Adipose tissue (tissue), 3 donors: Measurements from ENCODE around the gene TRABD2B. TPM values are rescaled to one million over a fixed set of nuclear protein-coding genes. Genes with fewer than 3 reads are reported as not detected.

ENCODE experiments used
- H3K27ac ChIP-seq: one replicate; pipeline ENCODE4 v1.5.1; 2013; ENCODE audit warnings: low read depth, low read length
- WGBS, 3 donors: extraction: QIAGEN DNeasy Blood & Tissue Kit; methylation state at CpG; one replicate each; pipeline ENCODE4 v1.1.7; 2013; 5-methylcytosine and 5-hydroxymethylcytosine counted together
- polyA plus RNA-seq, 3 donors: library from polyadenylated mRNA; stranded (reverse); fragments of 200-250 nt; gene quantifications; one replicate each; pipeline ENCODE4 v1.2.3, GENCODE V29; 2013
- donor health status: healthy with polysubstance abuse.
- donor health status: Bipolar disorder and iron deficiency.
- donor health status: healthy.

Gene TRABD2B
- polyA plus RNA-seq, 3 donors, result 0.46 to 2.4 (median 1.0) TPM

DNA sequence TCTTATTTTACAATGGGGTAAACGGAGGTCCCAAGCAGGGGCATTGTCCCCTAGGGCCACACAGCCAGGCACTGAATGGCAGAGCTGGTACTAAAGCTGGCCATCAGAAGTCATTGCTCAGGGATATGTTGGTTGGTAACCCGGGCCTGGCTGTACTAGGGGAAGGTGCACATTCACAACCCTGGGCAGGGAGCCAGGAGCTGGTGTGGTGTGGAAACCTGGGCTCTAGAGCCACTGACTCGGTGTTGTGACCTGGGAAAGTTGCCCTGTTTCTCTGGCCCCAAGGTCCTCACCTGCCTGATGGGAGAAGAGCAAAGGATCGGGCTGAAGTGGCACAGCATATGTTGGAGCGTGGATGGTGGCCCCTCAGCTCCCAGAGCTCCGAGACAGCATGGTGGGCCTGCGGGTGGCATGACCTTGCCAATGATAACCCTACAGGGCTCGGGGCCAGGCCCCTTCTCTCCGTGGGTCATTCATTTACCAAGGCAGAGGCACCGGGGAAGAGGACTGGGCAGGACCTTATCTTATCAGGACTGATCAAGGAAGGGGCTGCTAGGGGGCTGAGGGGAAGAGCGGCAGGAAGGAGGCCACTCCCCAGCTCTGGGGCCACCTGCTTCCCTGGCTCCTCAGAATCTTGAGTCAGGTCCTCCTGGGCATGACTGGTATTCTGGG is 274.1 kb downstream of the TRABD2B start:
- no peak overlapping the region for H3K27ac ChIP-seq
- WGBS, 3 donors, result 57 to 73% (median 73%) methylated on average over 11 of the region's 11 CpGs

- 92 to 98% (median 95%) methylated on average over 8 of the region's 8 CpGs for WGBS, 3 donors
Measured at GRCh38 chr1:47722101-47722500, 275.1 kb downstream of the TRABD2B start.

DNA sequence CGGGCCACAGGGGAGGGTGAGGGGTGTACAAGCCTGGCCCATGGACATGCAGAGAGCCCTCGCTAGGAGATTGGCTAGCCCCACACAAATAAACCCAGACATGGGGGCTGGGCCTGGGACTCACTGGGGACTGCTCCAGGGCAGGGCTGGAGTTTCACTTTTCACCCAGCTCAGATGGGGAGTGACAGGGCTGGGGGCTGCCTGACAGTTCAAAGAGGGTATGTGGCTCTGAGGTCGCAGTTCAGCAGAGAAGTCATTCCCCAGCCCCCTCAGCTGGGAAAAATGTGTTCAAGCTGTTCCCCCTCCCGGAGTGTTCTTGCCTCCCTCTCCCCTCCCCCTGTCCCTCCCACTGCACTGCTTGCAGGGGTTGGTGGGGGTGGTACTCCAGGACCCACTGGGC is 277.1 kb downstream of the TRABD2B start:
- WGBS, 3 donors, result 53 to 84% (median 70%) methylated on average over 4 of the region's 4 CpGs
- no peak overlapping the region for H3K27ac ChIP-seq

More at GRCh38 chr1:47722101-47722500, 275.1 kb downstream of the TRABD2B start:
- no peak overlapping the region for H3K27ac ChIP-seq

DNA sequence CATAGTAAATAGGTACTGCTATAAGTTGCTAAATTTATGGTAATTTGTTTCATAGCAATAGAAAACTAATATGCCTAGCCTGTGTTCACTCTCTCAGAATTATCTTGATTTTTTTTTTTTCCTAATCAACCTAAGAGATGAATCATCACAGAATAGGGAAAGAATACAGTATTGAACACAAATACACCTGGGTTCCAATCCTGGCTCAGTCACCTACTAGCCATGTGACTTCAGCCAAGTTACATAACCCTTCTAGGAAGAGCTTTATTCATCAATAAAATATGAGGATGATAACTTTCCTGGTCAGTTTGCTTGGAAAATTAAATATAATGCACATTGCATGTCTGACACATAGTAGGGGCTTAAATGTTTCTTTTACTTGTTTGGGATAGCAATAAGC is 279.8 kb downstream of the TRABD2B start:
- no peak overlapping the region for H3K27ac ChIP-seq

GRCh38 chr1:47713975-47714767 is 283.0 kb downstream of the TRABD2B start:
- H3K27ac ChIP-seq, result no peak overlapping the region
- 81 to 85% (median 82%) methylated on average over 4 of the region's 4 CpGs for WGBS, 3 donors

GRCh38 chr1:47713333-47713953 is 283.7 kb downstream of the TRABD2B start:
- 59 to 79% (median 75%) methylated on average over 9 of the region's 9 CpGs for WGBS, 3 donors
- H3K27ac ChIP-seq, result no peak overlapping the region

GRCh38 chr1:47712596-47713299 is 284.4 kb downstream of the TRABD2B start:
- H3K27ac ChIP-seq, result no peak overlapping the region
- 59 to 70% (median 64%) methylated on average over 16 of the region's 16 CpGs for WGBS, 3 donors

DNA sequence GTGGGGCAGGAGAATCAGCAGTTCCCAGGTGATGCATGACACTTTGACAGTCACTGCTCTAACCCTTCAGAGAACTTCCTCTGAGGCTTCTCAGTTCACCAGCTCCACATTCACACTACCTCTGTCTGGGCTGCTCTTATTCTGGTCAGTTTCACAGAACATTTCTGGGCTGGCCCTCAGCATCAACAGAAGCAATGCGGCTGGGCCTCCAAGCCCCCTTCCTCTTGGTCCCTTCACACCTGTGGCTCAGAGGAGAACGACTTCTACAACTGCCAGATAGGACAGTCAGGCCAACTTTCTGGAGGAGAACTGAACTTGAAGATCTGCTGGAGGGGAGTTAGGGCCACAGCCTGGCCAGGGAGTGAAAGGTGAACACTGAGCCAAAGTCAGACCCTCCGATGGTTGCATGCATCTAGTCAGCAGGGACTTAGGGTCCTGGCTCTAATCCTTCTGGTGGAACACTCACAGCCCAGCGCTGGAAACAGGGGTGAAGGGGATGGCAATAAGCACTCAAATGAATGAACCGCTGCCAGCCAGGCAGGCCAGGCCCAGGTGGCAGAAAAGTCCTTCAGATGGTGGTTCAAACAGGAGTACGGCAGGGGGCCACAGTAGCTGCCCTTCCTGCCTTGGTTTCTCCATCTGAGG is 285.2 kb downstream of the TRABD2B start:
- H3K27ac ChIP-seq, result no peak overlapping the region
- WGBS, 3 donors, result 57 to 65% (median 61%) methylated on average over 6 of the region's 6 CpGs

- H3K27ac ChIP-seq, result no peak overlapping the region
- WGBS, 3 donors, result 42 to 46% (median 44%) methylated on average over 15 of the region's 15 CpGs
Measured at GRCh38 chr1:47711184-47711847, 285.9 kb downstream of the TRABD2B start.

Other genes with a start within 250 kb of the TRABD2B start
- 1 to 10 TPM in 1 of 3 donors, under 1 TPM in 2; 0.06 to 2.5 (median 0.45) TPM for gene SLC5A9, start 225.3 kb upstream of the TRABD2B start, polyA plus RNA-seq